H1 (cell line): ENCODE measurements around the gene SH3D19. TPM values are rescaled to one million over a fixed set of nuclear protein-coding genes. Genes with fewer than 3 reads are reported as not detected.

Source experiments
- CTCF ChIA-PET: fragments of 300-600 bp; sonication (Branson Sonifier 250); formaldehyde crosslinking; loops from one replicate; lab custom pipeline; 2021; ENCODE audit not compliant: partially characterized antibody; lab: Charles Lee
- POLR2A ChIA-PET: fragments of 300-600 bp; sonication (Branson Sonifier 250); formaldehyde crosslinking; loops from one replicate; lab custom pipeline; 2021; ENCODE audit warnings: inconsistent platforms; ENCODE audit not compliant: partially characterized antibody; lab: Charles Lee
- DNase-seq, 2 experiments: peaks; one replicate each; pipeline versions ENCODE4 v3.0.0 to v3.0.0-alpha.2; 2010 to 2022; ENCODE audit warnings: low spot score in 2 of 2, low read depth in 1 of 2, mixed read lengths in 1 of 2
- FAIRE-seq: peaks from 2 replicates; lab custom pipeline; 2011; peaks lifted over from hg19 to GRCh38; lab: Jason Lieb, UNC
- H2AFZ ChIP-seq: 2 replicates; pipeline ENCODE4 v1.8.1; 2012; ENCODE audit warnings: low read length, inconsistent platforms
- H2AK5ac ChIP-seq: 2 replicates; pipeline ENCODE4 v1.6.1; 2013; ENCODE audit warnings: low read depth, low read length
- H2BK120ac ChIP-seq: replicated peaks from 2 replicates; pipeline ENCODE3; 2013; ENCODE audit warnings: low read depth, low read length, inconsistent platforms
- H2BK12ac ChIP-seq: 2 replicates; pipeline ENCODE4 v1.6.1; 2013; ENCODE audit warnings: low read depth, low read length
- H2BK15ac ChIP-seq: 2 replicates; pipeline ENCODE4 v1.6.1; 2013; ENCODE audit warnings: low read length
- H2BK20ac ChIP-seq: 2 replicates; pipeline ENCODE4 v1.6.1; 2013; ENCODE audit warnings: low read length
- H2BK5ac ChIP-seq: 2 replicates; pipeline ENCODE4 v1.6.1; 2013; ENCODE audit warnings: low read depth, low read length
- H3K14ac ChIP-seq: 2 replicates; pipeline ENCODE4 v1.6.1; 2013; ENCODE audit warnings: inconsistent platforms; ENCODE audit not compliant: insufficient read length
- H3K18ac ChIP-seq: 2 replicates; pipeline ENCODE4 v1.6.1; 2013; ENCODE audit warnings: low read length; ENCODE audit errors: extremely low read depth
- H3K23ac ChIP-seq: 2 replicates; pipeline ENCODE4 v1.6.1; 2013; ENCODE audit warnings: inconsistent platforms; ENCODE audit not compliant: insufficient read length
- H3K23me2 ChIP-seq: 2 replicates; pipeline ENCODE4 v1.6.1; 2013; ENCODE audit warnings: low read depth, low read length
- H3K27ac ChIP-seq: 2 replicates; pipeline ENCODE4 v1.6.1; 2011; ENCODE audit warnings: low read depth, low read length, inconsistent platforms
- H3K27me3 ChIP-seq, 4 experiments: replicated peaks in 1 of 4; 1 replicate in 1 of 4; 2 replicates in 3 of 4; pipeline versions ENCODE4 v1.6.1 to v1.8.1; 2011 to 2013; ENCODE audit warnings: low read length in 3 of 4, mild to moderate bottlenecking in 3 of 4, inconsistent platforms in 2 of 4, mixed read lengths in 2 of 4, moderate library complexity in 1 of 4; ENCODE audit not compliant: control insufficient read depth in 3 of 4, insufficient read depth in 3 of 4; ENCODE audit errors: extremely low read depth in 1 of 4
- H3K36me3 ChIP-seq, 4 experiments: 2 replicates each; pipeline versions ENCODE4 v1.6.1 to v1.8.1; 2011 to 2013; ENCODE audit warnings: mild to moderate bottlenecking in 4 of 4, low read length in 3 of 4, moderate library complexity in 2 of 4, control low read depth in 1 of 4, inconsistent platforms in 1 of 4; ENCODE audit not compliant: insufficient read depth in 4 of 4, control insufficient read depth in 2 of 4
- H3K4ac ChIP-seq: replicated peaks from 2 replicates; pipeline ENCODE3; 2013; ENCODE audit warnings: low read length, low read depth, mixed read lengths, inconsistent platforms; ENCODE audit not compliant: insufficient read length
- H3K4me1 ChIP-seq, 4 experiments: replicated peaks in 1 of 4; 1 replicate in 1 of 4; 2 replicates in 3 of 4; pipeline versions ENCODE4 v1.6.1 to v1.8.1; 2011 to 2013; ENCODE audit warnings: low read length in 3 of 4, inconsistent platforms in 2 of 4, mixed read lengths in 1 of 4; ENCODE audit not compliant: insufficient read depth in 4 of 4, control insufficient read depth in 3 of 4
- H3K4me2 ChIP-seq, 2 experiments: 2 replicates each; pipeline versions ENCODE4 v1.6.1 to v1.8.1; 2011 to 2013; ENCODE audit warnings: low read depth in 2 of 2, low read length in 2 of 2, control low read depth in 1 of 2, inconsistent platforms in 1 of 2, mild to moderate bottlenecking in 1 of 2; ENCODE audit not compliant: insufficient read depth in 1 of 2
- H3K4me3 ChIP-seq, 4 experiments: fragments of 200-600, 300-600 bp in 1 of 4; sonication (generic), shearing (Covaris generic), sonication (Bioruptor Twin) in 1 of 4; 2 replicates each; pipeline versions ENCODE4 v1.5.1 to v1.8.1; 2011 to 2016; ENCODE audit warnings: low read length in 4 of 4, low read depth in 3 of 4, control low read depth in 2 of 4, inconsistent platforms in 2 of 4, mild to moderate bottlenecking in 2 of 4, mixed read lengths in 1 of 4, moderate library complexity in 1 of 4; ENCODE audit not compliant: insufficient read depth in 2 of 4; ENCODE audit errors: extremely low read depth in 1 of 4
- H3K56ac ChIP-seq: replicated peaks from 2 replicates; pipeline ENCODE3; 2013; ENCODE audit warnings: low read depth, mild to moderate bottlenecking, mixed read lengths, low read length, inconsistent platforms; ENCODE audit not compliant: insufficient read length
- H3K79me1 ChIP-seq: 2 replicates; pipeline ENCODE4 v1.6.1; 2013; ENCODE audit warnings: low read depth, low read length, control low read depth
- H3K79me2 ChIP-seq, 2 experiments: 2 replicates each; pipeline versions ENCODE4 v1.6.1 to v1.8.1; 2012 to 2013; ENCODE audit warnings: low read length in 2 of 2, mild to moderate bottlenecking in 2 of 2, inconsistent platforms in 1 of 2; ENCODE audit not compliant: insufficient read depth in 2 of 2, control insufficient read depth in 1 of 2
- H3K9ac ChIP-seq, 4 experiments: replicated peaks in 1 of 4; 1 replicate in 1 of 4; 2 replicates in 3 of 4; pipeline versions ENCODE4 v1.6.1 to v1.8.1; 2011 to 2013; ENCODE audit warnings: low read depth in 3 of 4, low read length in 3 of 4, control low read depth in 2 of 4, mild to moderate bottlenecking in 2 of 4, moderate library complexity in 2 of 4, inconsistent platforms in 1 of 4; ENCODE audit errors: extremely low read depth in 1 of 4
- H3K9me3 ChIP-seq, 2 experiments: 2 replicates each; pipeline versions ENCODE4 v1.6.1 to v1.8.1; 2012 to 2013; ENCODE audit warnings: mild to moderate bottlenecking in 2 of 2, moderate library complexity in 2 of 2, control low read depth in 1 of 2, inconsistent platforms in 1 of 2, low read depth in 1 of 2, low read length in 1 of 2, mixed read lengths in 1 of 2; ENCODE audit not compliant: insufficient read depth in 2 of 2
- H4K20me1 ChIP-seq, 2 experiments: replicated peaks in 1 of 2; 2 replicates each; pipeline versions ENCODE3 to v1.8.1; 2011 to 2013; ENCODE audit warnings: inconsistent platforms in 2 of 2, low read length in 2 of 2, mild to moderate bottlenecking in 1 of 2; ENCODE audit not compliant: insufficient read depth in 2 of 2, control insufficient read depth in 1 of 2
- H4K5ac ChIP-seq: 2 replicates; pipeline ENCODE4 v1.6.1; 2013; ENCODE audit warnings: low read length, low read depth, mixed read lengths, inconsistent platforms; ENCODE audit not compliant: insufficient read length
- H4K8ac ChIP-seq: 2 replicates; pipeline ENCODE4 v1.8.0; 2013; ENCODE audit warnings: mild to moderate bottlenecking, moderate library complexity, low read length, inconsistent platforms; ENCODE audit not compliant: insufficient read depth; ENCODE audit errors: extremely low read depth
- H4K91ac ChIP-seq: replicated peaks from 2 replicates; pipeline ENCODE3; 2013; ENCODE audit warnings: low read length, mixed read lengths, inconsistent platforms; ENCODE audit not compliant: insufficient read length
- HDAC2 ChIP-seq, 2 experiments: fragments of 300-600 bp in 1 of 2; sonication (generic) in 1 of 2; IDR thresholded peaks; 2 replicates each; pipeline ENCODE4 v1.6.1; 2011 to 2012; ENCODE audit warnings: low read depth in 2 of 2, low read length in 2 of 2, mild to moderate bottlenecking in 2 of 2, moderate library complexity in 2 of 2, borderline replicate concordance in 1 of 2, inconsistent platforms in 1 of 2
- JUND ChIP-seq: IDR thresholded peaks from 2 replicates; pipeline ENCODE4 v1.6.1; 2011; ENCODE audit warnings: mild to moderate bottlenecking, improper control_type of control experiment, low read length
- RFX5 ChIP-seq: IDR thresholded peaks from 2 replicates; pipeline ENCODE4 v1.6.1; 2011; ENCODE audit warnings: low read depth, low read length, improper control_type of control experiment, borderline replicate concordance
- TBP ChIP-seq: IDR thresholded peaks from 2 replicates; pipeline ENCODE4 v1.6.1; 2011; ENCODE audit warnings: low read depth, low read length, improper control_type of control experiment
- WGBS, 2 experiments: shearing (Covaris generic) in 1 of 2; methylation state at CpG; one replicate each; pipeline versions ENCODE4 v1.1.6 to v1.1.7; 2013 to 2015; ENCODE audit warnings: low lambda C conversion rate in 2 of 2, mixed read lengths in 2 of 2, inconsistent platforms in 1 of 2, low coverage in 1 of 2, missing lambda C conversion rate in 1 of 2; ENCODE audit not compliant: insufficient replicate concordance in 2 of 2, insufficient coverage in 1 of 2, insufficient read length in 1 of 2; ENCODE audit errors: extremely low coverage in 1 of 2, missing lambda C conversion rate in 1 of 2; 5-methylcytosine and 5-hydroxymethylcytosine counted together
- polyA plus RNA-seq, 7 experiments: library from polyadenylated mRNA; depleted of rRNA in 3 of 7; stranded (reverse) in 5 of 7; unstranded in 2 of 7; fragments of >200 nt in 5 of 7; fragments of 200-250 nt in 2 of 7; gene quantifications; 1 replicate in 5 of 7; 2 replicates in 1 of 7; 4 replicates in 1 of 7; pipeline versions ENCODE4 v1.2.1 to v1.2.3, GENCODE V29; 2011 to 2013; ENCODE audit warnings: missing spikeins in 2 of 7, mixed read lengths in 2 of 7
- total RNA-seq: library from RNA; stranded (reverse); fragmentation: NEBNext Ultra II Directional; extraction: Animal tissue kit (Norgen Biotek cat#: 25700); gene quantifications from 2 replicates; pipeline ENCODE4 v1.2.1, GENCODE V29; 2021

Gene SH3D19
- total and polyA plus RNA-seq, 2 of the 8 experiments (the other 6 are each of a cell fraction or from before 2014, with no cell fraction given), result 11.7 to 51.3 TPM

DNA sequence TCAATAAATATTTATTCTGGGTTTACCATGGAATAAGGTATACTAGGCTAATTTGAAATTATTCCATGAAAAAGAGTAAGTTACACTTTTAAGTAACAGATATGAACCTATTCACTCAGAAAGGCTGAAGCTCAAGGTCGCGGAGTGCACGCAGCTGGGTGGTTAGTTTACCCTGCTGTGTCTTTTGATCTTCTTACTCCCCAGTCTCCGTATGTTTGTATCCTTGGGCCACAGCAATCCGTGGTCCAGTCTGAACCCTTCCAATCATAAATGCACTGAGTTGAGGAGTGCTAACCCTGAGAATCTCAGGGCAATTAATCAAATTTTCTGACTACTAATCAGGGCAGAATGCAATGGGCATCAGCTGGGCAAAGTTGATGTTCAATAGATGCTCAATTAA lies 192.1 kb downstream of the SH3D19 start:
- no peak overlapping the region for H2BK120ac ChIP-seq
- H3K36me3 ChIP-seq, result peaks cover 0 to 13% (median 7%) of the 10 kb centered on the region in 4 experiments; a peak in 3 of 8 replicates
- H4K91ac ChIP-seq, result no peak overlapping the region
- H2BK15ac ChIP-seq, result no peak overlapping the region
- H3K4me2 ChIP-seq, result no peak overlapping the region
- no peak overlapping the region for H3K27ac ChIP-seq
- H3K56ac ChIP-seq, result no peak overlapping the region
- POLR2A ChIA-PET, result interaction anchor here (1.9 kb wide), 1 partner anchor 10 kb away, joined by 4 read pairs; no protein-coding TSS in a partner anchor
- H4K5ac ChIP-seq, result no peak overlapping the region
- no peaks in the 10 kb centered on the region for H3K9me3 ChIP-seq
- no peaks in the 10 kb centered on the region for H3K27me3 ChIP-seq
- DNase-seq, result no peak
- H2AK5ac ChIP-seq, result no peak overlapping the region
- TF ChIP-seq HDAC2 (IDR thresholded peaks at IDR 0.05; ENCODE audit: borderline replicate concordance in 1 of 2, low read depth in 2 of 2, low read length in 2 of 2) (no peak), RFX5 (no peak), JUND (no peak), TBP (no peak)
- H3K9ac ChIP-seq, result no peak overlapping the region
- FAIRE-seq, result no peak
- no peaks in the 10 kb centered on the region for H3K4me1 ChIP-seq
- H3K23ac ChIP-seq, result no peak overlapping the region
- H3K18ac ChIP-seq, result no peak overlapping the region
- CTCF ChIA-PET, result interaction anchor here (0.9 to 1.3 kb wide), 3 partner anchors 10 to 512 kb away, joined by 3 to 4 read pairs (median 3); no protein-coding TSS in a partner anchor
- no peak overlapping the region for H2AFZ ChIP-seq
- no peaks in the 10 kb centered on the region for H3K79me1 ChIP-seq
- no peak overlapping the region for H3K4me3 ChIP-seq
- no peaks in the 10 kb centered on the region for H4K20me1 ChIP-seq
- WGBS, 2 experiments, result 98% methylated on average over 5 of the region's 5 CpGs; no CpG with 5 or more reads in 1 of the 2 experiments
- H3K4ac ChIP-seq, result no peak overlapping the region
- H2BK5ac ChIP-seq, result no peak overlapping the region
- H3K79me2 ChIP-seq, result no peaks in the 10 kb centered on the region
- no peak overlapping the region for H4K8ac ChIP-seq
- no peak overlapping the region for H2BK12ac ChIP-seq
- no peak overlapping the region for H3K14ac ChIP-seq
- H3K23me2 ChIP-seq, result no peaks in the 10 kb centered on the region
- no peak overlapping the region for H2BK20ac ChIP-seq
